Esophagus muscularis mucosa (tissue), 4 donors: ENCODE measurements around the gene BRF1. TPM values are rescaled to one million over a fixed set of nuclear protein-coding genes. Genes with fewer than 3 reads are reported as not detected.

Source experiments
- DNase-seq: peaks from one replicate; pipeline ENCODE4 v3.0.0-alpha.2; 2017; ENCODE audit errors: extremely low spot score
- H3K27ac ChIP-seq, 4 donors: fragments of 200-600 bp; sonication (generic); replicated peaks in 1 of 4; 1 replicate in 3 of 4; 2 replicates in 1 of 4; pipeline ENCODE4 v1.5.1; 2016 to 2019; ENCODE audit warnings: mild to moderate bottlenecking in 1 of 4
- H3K27me3 ChIP-seq, 4 donors: fragments of 200-600 bp; sonication (generic); one replicate each; pipeline versions ENCODE4 v1.5.1 to v1.6.0; 2016 to 2019
- H3K36me3 ChIP-seq, 4 donors: fragments of 200-600 bp; sonication (generic); one replicate each; pipeline ENCODE4 v1.5.1; 2016 to 2019
- H3K4me1 ChIP-seq, 4 donors: fragments of 200-600 bp; sonication (generic); one replicate each; pipeline ENCODE4 v1.5.1; 2016 to 2019
- H3K4me3 ChIP-seq, 4 donors: fragments of 200-600 bp; sonication (generic); 1 replicate in 2 of 4; 2 replicates in 2 of 4; pipeline ENCODE4 v1.5.1; 2016 to 2019; ENCODE audit warnings: mild to moderate bottlenecking in 4 of 4, moderate library complexity in 1 of 4
- H3K9me3 ChIP-seq, 4 donors: fragments of 200-600 bp; sonication (generic); 1 replicate in 3 of 4; 2 replicates in 1 of 4; pipeline ENCODE4 v1.5.1; 2016 to 2019
- EP300 ChIP-seq: sonication (generic); formaldehyde crosslinking; IDR thresholded peaks from one replicate; pipeline ENCODE4 v1.6.1; 2017; ENCODE audit warnings: antibody characterized with exemption
- POLR2A ChIP-seq: fragments of 450-650 bp; IDR thresholded peaks from one replicate; pipeline ENCODE4 v1.6.1; 2017; ENCODE audit warnings: antibody characterized with exemption, moderate library complexity, mild to moderate bottlenecking, low read depth
- POLR2AphosphoS5 ChIP-seq, 2 donors: sonication (generic); formaldehyde crosslinking; IDR thresholded peaks; one replicate each; pipeline ENCODE4 v1.6.1; 2017; ENCODE audit warnings: antibody characterized with exemption in 2 of 2
- WGBS: methylation state at CpG from one replicate; pipeline ENCODE4 v1.1.5; 2018; 5-methylcytosine and 5-hydroxymethylcytosine counted together
- intact Hi-C: fragments of 100-400 bp; cut with DNase I; formaldehyde crosslinking; loops from one replicate; pipeline ENCODE4 v1.15.1; 2023
- total RNA-seq, 4 donors: library from RNA; depleted of rRNA; stranded (reverse); fragments of >200 nt; gene quantifications; one replicate each; pipeline versions ENCODE4 v1.1.0 to v1.2.1, GENCODE V29; 2016
- TF ChIP-seq, protein P1 (sequence below), 3 experiments: fragments of 200-600 bp in 2 of 3; fragments of 450-650 bp in 1 of 3; sonication (generic) in 2 of 3; IDR thresholded peaks; one replicate each; pipeline ENCODE4 v1.5.1; 2017 to 2019; ENCODE audit warnings: antibody characterized with exemption in 3 of 3, mild to moderate bottlenecking in 2 of 3, moderate library complexity in 1 of 3

The BRF1 gene
- total RNA-seq, 4 donors from 2014 or later, result 23.0 to 47.3 (median 41.4) TPM

GRCh38 chr14:105273062-105273461, 27.7 kb downstream of the BRF1 start:
- peaks cover 0 to 21% (median 13%) of the 10 kb centered on the region in 4 donors for H3K4me1 ChIP-seq
- no peak overlapping the region for H3K27ac ChIP-seq
- H3K4me3 ChIP-seq, result no peak overlapping the region
- WGBS, result 96% methylated on average over 11 of the region's 12 CpGs
- TF ChIP-seq, protein P1, sequence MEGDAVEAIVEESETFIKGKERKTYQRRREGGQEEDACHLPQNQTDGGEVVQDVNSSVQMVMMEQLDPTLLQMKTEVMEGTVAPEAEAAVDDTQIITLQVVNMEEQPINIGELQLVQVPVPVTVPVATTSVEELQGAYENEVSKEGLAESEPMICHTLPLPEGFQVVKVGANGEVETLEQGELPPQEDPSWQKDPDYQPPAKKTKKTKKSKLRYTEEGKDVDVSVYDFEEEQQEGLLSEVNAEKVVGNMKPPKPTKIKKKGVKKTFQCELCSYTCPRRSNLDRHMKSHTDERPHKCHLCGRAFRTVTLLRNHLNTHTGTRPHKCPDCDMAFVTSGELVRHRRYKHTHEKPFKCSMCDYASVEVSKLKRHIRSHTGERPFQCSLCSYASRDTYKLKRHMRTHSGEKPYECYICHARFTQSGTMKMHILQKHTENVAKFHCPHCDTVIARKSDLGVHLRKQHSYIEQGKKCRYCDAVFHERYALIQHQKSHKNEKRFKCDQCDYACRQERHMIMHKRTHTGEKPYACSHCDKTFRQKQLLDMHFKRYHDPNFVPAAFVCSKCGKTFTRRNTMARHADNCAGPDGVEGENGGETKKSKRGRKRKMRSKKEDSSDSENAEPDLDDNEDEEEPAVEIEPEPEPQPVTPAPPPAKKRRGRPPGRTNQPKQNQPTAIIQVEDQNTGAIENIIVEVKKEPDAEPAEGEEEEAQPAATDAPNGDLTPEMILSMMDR (IDR thresholded peaks at IDR 0.05), result no peak
- no peak for TF ChIP-seq POLR2A
- no peak for TF ChIP-seq EP300
- no peak for TF ChIP-seq POLR2AphosphoS5 (IDR thresholded peaks at IDR 0.05)
- intact Hi-C loops, result no loop called here
- no peaks in the 10 kb centered on the region for H3K9me3 ChIP-seq
- no peak for DNase-seq
- peaks cover 0 to 37% (median 17%) of the 10 kb centered on the region in 4 donors for H3K36me3 ChIP-seq
- H3K27me3 ChIP-seq, result no peaks in the 10 kb centered on the region

DNA sequence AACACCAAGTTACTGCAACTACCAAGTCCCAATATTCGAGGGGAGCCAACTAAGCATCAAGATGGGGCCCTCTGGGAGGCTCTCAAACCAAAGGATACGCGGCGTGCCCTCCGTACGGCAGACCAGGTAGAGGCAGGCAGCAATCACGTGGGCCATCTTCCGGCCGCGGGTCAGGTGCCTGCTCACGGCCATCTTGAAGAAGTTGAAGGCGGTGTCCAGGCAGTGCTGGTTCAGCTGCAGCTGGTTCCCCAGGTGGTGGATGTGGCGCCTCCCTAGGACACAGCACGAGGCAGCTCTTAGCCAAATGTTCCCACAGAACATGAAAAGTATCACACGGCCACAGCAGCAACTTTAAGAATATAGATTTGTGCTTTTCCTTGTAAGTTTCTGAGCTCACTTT, 28.2 kb downstream of the BRF1 start:
- H3K4me1 ChIP-seq, result peaks cover 0 to 18% (median 8%) of the 10 kb centered on the region in 4 donors
- TF ChIP-seq, protein P1 (IDR thresholded peaks at IDR 0.05), result no peak
- TF ChIP-seq EP300, result no peak
- TF ChIP-seq POLR2AphosphoS5 (IDR thresholded peaks at IDR 0.05), result no peak
- no peak for TF ChIP-seq POLR2A
- H3K27ac ChIP-seq, result no peak overlapping the region
- H3K9me3 ChIP-seq, result no peaks in the 10 kb centered on the region
- no peak for DNase-seq
- no peaks in the 10 kb centered on the region for H3K27me3 ChIP-seq
- H3K4me3 ChIP-seq, result no peak overlapping the region
- 90% methylated on average over 15 of the region's 15 CpGs for WGBS
- intact Hi-C loops, result no loop called here
- peaks cover 0 to 41% (median 18%) of the 10 kb centered on the region in 4 donors for H3K36me3 ChIP-seq

DNA sequence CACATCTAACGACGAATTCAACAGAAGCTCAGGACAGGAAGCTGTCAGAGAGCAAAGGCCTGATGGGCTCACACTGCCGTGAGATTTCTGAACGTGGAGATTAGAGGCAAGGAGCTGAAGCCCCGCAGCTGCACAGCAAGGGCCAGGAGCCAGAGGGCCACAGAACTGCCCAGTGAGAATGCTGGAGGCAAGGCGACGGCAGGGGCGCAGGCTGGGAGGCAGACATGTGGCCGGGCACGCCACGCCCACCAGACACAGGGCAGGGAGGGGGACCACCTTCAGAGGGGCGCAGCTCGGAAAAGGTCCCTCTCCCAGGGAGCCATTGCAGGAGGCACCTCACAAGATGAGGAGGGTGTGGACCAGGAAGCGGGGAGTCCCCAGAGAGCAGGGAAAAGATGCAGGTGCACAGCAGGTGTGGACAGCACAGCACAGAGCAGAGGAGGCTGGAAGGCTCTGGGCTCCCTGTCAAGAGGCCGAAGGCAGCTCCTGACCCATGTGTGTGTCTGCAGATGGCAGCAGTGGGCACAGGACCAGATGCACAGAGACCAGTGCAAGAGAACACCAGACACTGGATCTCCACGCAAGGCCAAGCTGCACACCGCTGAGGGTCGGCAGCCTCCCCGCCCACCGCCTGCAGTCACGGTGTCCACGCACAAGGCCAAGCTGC, 29.4 kb downstream of the BRF1 start:
- Histone ChIP-seq H3K4me3 (no peak overlapping the region), H3K9me3 (no peaks in the 10 kb centered on the region), H3K27me3 (no peaks in the 10 kb centered on the region), H3K36me3 (peaks cover 0 to 52% (median 18%) of the 10 kb centered on the region in 4 donors), H3K4me1 (peaks cover 0 to 15% (median 6%) of the 10 kb centered on the region in 4 donors), H3K27ac (no peak overlapping the region)
- DNase-seq, result no peak
- intact Hi-C loops, result no loop called here
- TF ChIP-seq, protein P1 (IDR thresholded peaks at IDR 0.05), result no peak
- TF ChIP-seq EP300, result no peak
- TF ChIP-seq POLR2A, result no peak
- TF ChIP-seq POLR2AphosphoS5 (IDR thresholded peaks at IDR 0.05), result no peak
- WGBS, result 86% methylated on average over 16 of the region's 22 CpGs

DNA sequence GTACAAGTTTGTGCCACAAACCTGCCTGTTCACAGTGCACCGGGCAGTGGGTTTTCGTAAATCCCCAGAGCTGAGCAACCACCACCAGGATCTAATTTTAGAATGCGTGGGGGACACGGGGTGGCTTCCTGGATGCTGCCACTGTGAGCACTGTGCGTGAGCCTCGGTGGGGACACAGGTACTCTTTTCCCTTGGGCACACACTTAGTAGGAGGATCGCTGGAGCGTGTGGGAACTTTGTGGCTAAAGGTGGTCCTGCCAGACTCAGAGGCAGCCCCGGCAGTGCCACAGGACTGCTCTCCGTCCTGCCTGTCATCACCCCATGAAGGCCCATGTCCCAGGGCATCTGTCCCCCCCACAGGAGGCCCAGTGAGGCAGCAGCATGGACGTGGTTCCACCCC, 31.4 kb downstream of the BRF1 start:
- 100% methylated on average over 4 of the region's 11 CpGs for WGBS
- TF ChIP-seq, protein P1 (IDR thresholded peaks at IDR 0.05), result no peak
- TF ChIP-seq POLR2AphosphoS5 (IDR thresholded peaks at IDR 0.05) (no peak), EP300 (no peak), POLR2A (no peak)
- H3K27ac ChIP-seq, result no peak overlapping the region
- intact Hi-C loops, result no loop called here
- no peaks in the 10 kb centered on the region for H3K27me3 ChIP-seq
- H3K9me3 ChIP-seq, result no peaks in the 10 kb centered on the region
- H3K36me3 ChIP-seq, result peaks cover 0 to 60% (median 20%) of the 10 kb centered on the region in 4 donors
- peaks cover 0 to 6% (median 0%) of the 10 kb centered on the region in 4 donors for H3K4me1 ChIP-seq
- no peak for DNase-seq
- no peak overlapping the region for H3K4me3 ChIP-seq
